ENCODE measurements around the gene SGPP2. TPM values are rescaled to one million over a fixed set of nuclear protein-coding genes. Genes with fewer than 3 reads are reported as not detected.

Gene SGPP2
- total and polyA plus RNA-seq, 9 donors: 0.22 to 18.5 (median 1.9) TPM; not detected in 1

- WGBS, 3 donors: 88 to 99% (median 91%) methylated on average over 1 of the region's 1 CpG
- Histone ChIP-seq H3K4me1 (ENCODE audit: insufficient read depth) (no peaks in the 10 kb centered on the region), H3K4me3 (no peak overlapping the region), H3K27me3 (no peaks in the 10 kb centered on the region), H3K9me3 (no peaks in the 10 kb centered on the region), H3K27ac (no peak overlapping the region), H3K36me3 (no peaks in the 10 kb centered on the region)
- DNase-seq: no peak
- intact Hi-C loops (cut with DNase I): no loop called here
- TF ChIP-seq EP300 (IDR thresholded peaks at IDR 0.05): no peak
- TF ChIP-seq POLR2A (IDR thresholded peaks at IDR 0.05): no peak
- TF ChIP-seq, protein P1, sequence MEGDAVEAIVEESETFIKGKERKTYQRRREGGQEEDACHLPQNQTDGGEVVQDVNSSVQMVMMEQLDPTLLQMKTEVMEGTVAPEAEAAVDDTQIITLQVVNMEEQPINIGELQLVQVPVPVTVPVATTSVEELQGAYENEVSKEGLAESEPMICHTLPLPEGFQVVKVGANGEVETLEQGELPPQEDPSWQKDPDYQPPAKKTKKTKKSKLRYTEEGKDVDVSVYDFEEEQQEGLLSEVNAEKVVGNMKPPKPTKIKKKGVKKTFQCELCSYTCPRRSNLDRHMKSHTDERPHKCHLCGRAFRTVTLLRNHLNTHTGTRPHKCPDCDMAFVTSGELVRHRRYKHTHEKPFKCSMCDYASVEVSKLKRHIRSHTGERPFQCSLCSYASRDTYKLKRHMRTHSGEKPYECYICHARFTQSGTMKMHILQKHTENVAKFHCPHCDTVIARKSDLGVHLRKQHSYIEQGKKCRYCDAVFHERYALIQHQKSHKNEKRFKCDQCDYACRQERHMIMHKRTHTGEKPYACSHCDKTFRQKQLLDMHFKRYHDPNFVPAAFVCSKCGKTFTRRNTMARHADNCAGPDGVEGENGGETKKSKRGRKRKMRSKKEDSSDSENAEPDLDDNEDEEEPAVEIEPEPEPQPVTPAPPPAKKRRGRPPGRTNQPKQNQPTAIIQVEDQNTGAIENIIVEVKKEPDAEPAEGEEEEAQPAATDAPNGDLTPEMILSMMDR (IDR thresholded peaks at IDR 0.05): no peak
These were observed 170.3 kb downstream of the SGPP2 start for GRCh38 chr2:222594679-222595078.

GRCh38 chr2:222595581-222595980 is 171.2 kb downstream of the SGPP2 start:
- H3K9me3 ChIP-seq: no peaks in the 10 kb centered on the region
- H3K4me3 ChIP-seq: no peak overlapping the region
- WGBS, 3 donors: 89 to 93% (median 91%) methylated on average over 2 of the region's 2 CpGs
- no peaks in the 10 kb centered on the region for H3K4me1 ChIP-seq (ENCODE audit: insufficient read depth)
- TF ChIP-seq POLR2A (IDR thresholded peaks at IDR 0.05) (no peak), EP300 (IDR thresholded peaks at IDR 0.05) (no peak)
- TF ChIP-seq, protein P1 (IDR thresholded peaks at IDR 0.05): no peak
- intact Hi-C loops (cut with DNase I): no loop called here
- H3K36me3 ChIP-seq: no peaks in the 10 kb centered on the region
- no peak overlapping the region for H3K27ac ChIP-seq
- DNase-seq: no peak
- H3K27me3 ChIP-seq: no peaks in the 10 kb centered on the region

- intact Hi-C loops (cut with DNase I): no loop called here
- Histone ChIP-seq H3K4me3 (no peak overlapping the region), H3K4me1 (ENCODE audit: insufficient read depth) (no peaks in the 10 kb centered on the region), H3K27ac (no peak overlapping the region), H3K9me3 (no peaks in the 10 kb centered on the region), H3K36me3 (no peaks in the 10 kb centered on the region), H3K27me3 (no peaks in the 10 kb centered on the region)
- TF ChIP-seq, protein P1 (IDR thresholded peaks at IDR 0.05): no peak
- TF ChIP-seq EP300 (IDR thresholded peaks at IDR 0.05) (no peak), POLR2A (IDR thresholded peaks at IDR 0.05) (no peak)
- DNase-seq: no peak
- WGBS, 3 donors: 47 to 62% (median 58%) methylated on average over 4 of the region's 4 CpGs
These were observed 174.3 kb downstream of the SGPP2 start for GRCh38 chr2:222598611-222599010.

GRCh38 chr2:222603501-222603900 is 179.2 kb downstream of the SGPP2 start:
- DNase-seq: no peak
- intact Hi-C loops (cut with DNase I): no loop called here
- 95 to 98% (median 98%) methylated on average over 2 of the region's 2 CpGs for WGBS, 3 donors

More at GRCh38 chr2:222603501-222603900, 179.2 kb downstream of the SGPP2 start:
- no peak overlapping the region for H3K4me3 ChIP-seq
- H3K27me3 ChIP-seq: no peaks in the 10 kb centered on the region
- no peaks in the 10 kb centered on the region for H3K36me3 ChIP-seq
- no peaks in the 10 kb centered on the region for H3K4me1 ChIP-seq (ENCODE audit: insufficient read depth)
- no peaks in the 10 kb centered on the region for H3K9me3 ChIP-seq
- TF ChIP-seq EP300 (IDR thresholded peaks at IDR 0.05) (no peak), POLR2A (IDR thresholded peaks at IDR 0.05) (no peak)
- TF ChIP-seq, protein P1 (IDR thresholded peaks at IDR 0.05): no peak
- no peak overlapping the region for H3K27ac ChIP-seq

All from ovary (tissue), 9 donors.